Retina (tissue), 1 donor: ENCODE results near the gene SHISA5.

Experiments
- DNase-seq: peaks from one replicate; pipeline ENCODE4 v3.0.0-alpha.2; 2016

The SHISA5 gene

DNA sequence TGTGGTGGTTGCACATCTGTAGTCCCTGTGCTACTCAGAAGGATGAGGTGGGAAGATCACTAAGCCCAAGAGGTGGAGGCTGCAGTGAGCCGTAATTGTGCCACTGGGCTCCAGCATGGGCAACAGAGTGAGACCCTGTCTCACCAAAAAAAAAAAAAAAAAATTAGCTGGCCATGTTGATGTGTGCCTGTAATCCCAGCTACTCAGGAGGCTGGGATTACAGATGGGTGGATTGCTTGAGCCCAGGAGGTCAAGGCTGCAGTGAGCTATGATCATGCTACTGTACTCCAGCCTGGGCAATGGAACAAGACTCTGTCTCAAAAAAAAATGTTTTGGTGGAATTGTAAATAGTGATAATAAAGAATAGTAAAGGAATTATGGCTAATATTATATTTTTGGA lies 47.5 kb downstream of the SHISA5 start:
- no peak for DNase-seq

DNA sequence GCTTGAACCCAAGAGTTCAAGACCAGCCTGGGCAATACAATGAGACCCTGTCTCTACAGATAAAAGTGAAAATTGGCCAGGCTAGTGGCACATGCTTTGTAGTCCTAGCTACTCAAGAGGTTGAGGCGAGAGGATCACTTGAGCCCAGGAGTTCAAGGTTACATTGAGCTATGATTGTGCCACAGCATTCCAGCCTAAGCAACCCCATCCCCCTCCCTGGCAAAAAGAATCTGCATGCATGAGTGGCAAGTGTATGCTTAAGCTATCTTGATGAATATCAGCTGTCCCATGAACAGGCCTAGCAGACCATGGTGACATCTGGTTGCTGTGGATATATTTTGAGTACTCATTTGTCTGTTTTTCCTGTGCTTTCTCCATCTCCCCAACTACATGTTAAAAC lies 52.7 kb downstream of the SHISA5 start:
- no peak for DNase-seq

DNA sequence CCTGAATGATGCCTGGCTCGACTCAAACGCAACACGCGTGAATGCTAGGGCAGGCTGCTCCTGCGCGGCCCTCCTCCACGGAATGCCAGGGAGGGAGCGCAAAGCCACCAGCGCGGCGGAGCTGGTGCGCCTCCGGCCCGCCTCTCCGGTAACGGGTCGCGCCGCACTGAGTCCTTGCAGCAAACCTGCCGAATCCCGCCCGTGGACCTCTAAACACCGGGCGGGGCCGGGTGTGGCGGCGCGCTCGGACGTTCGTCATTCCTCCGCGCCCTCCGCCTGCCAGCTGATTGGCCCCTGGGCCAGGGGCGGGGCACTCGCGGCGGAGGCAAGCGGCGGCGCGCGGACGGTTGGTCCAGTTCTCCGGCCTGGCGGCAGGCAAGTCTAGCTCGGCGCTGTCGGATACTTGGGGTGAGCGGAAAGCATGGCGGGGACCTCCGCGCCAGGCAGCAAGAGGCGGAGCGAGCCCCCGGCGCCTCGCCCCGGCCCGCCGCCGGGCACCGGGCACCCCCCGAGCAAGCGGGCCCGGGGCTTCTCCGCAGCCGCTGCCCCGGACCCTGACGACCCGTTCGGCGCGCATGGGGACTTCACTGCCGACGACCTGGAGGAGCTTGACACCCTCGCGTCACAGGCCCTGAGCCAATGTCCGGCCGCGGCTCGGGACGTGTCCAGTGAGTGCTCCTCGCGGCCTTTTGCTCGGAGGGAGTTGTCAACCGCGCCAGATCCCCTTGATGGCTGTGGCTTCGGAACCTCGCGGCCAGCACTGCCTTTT lies 57.4 kb downstream of the SHISA5 start, which contains the start of gene ATRIP:
TSS of gene ATRIP (plus strand) at position 313 of the 769 bp plus-strand sequence. CDS start at position 422, 109 bp downstream.
- peak; percentile 96 for DNase-seq

DNA sequence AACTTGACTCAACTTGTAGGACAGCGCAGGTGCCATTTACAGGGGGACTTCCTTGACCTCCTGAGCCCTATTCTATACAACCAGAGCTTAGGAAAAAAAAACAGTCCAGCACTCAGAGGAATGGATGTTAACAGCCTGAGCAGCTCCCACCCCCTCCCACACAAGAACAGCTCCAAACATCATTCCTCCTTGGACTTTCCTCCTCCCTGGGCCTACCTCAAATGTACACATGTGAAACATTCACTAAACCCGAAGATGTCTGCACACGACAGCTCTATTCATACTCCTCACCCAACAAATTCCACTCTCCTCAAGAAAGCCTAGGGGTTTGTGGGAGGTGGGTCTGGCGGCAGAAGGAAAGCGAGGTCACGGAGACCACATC lies 57.9 kb downstream of the SHISA5 start:
- no peak for DNase-seq

DNA sequence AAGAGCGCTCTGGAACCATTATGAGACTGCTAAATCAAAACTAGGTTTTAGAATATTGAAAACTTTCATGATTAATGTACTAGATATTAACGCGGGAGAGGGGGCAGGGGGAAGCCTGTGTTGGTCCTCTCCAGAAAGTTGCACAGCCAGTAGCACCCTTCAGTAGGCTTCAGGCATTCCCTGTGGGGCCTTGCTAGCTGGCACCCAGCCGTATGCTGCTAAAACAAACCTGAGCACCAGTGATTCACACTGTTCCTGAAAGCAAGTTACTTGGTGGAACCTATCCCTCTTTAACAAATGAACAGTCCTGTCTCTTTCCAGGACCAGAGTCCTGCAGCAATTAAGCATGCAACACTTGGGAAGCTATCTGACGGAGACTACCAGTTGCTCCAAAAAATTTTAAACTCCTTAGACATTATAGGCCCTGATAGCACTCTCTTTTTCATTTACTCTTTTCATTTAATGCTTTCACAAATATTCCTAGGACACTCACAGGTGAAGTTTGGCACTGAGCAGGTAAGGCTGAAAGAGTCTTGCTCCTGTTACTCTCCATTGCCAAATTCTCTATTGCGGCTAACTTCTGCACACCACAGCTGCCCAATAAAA lies 58.6 kb downstream of the SHISA5 start:
- DNase-seq, result no peak

DNA sequence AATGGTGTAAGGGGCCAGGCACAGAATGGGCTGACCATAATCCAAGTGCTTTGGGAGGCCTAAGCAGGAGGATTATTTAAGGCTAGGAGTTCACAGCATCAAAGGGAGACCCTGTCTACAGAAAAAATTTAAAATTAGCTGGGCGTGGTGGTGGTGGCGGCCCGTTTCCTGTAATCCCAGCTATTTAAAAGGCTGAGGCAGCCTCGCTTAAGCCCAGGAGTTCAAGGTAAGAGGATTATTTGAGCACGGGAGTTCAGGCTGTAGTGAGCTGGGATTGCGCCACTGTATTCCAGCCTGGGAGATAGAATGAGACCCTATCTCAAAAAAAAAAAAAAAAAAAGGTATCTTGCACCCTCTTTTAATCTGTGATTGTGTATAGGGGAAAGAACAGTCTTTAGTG lies 62.0 kb downstream of the SHISA5 start:
- no peak for DNase-seq

DNA sequence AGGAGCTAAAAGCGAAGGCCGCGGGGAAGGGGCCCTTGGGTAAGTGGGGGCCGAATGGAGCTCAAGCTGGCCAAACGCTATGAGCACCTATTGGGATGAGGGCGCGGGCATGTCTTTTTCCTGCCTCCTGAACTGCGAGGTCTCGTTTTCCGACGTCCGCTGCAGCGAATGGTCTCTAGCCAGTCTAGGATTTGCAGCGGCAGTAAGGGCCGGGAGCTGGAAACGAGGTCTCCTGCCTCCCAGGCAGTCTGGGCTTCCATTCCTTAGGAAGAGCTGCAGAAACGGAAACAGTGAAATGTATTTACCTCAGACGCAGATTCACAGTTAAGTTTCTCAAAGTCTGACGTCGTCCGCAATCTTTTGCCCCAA lies 63.4 kb downstream of the SHISA5 start:
- no peak for DNase-seq

DNA sequence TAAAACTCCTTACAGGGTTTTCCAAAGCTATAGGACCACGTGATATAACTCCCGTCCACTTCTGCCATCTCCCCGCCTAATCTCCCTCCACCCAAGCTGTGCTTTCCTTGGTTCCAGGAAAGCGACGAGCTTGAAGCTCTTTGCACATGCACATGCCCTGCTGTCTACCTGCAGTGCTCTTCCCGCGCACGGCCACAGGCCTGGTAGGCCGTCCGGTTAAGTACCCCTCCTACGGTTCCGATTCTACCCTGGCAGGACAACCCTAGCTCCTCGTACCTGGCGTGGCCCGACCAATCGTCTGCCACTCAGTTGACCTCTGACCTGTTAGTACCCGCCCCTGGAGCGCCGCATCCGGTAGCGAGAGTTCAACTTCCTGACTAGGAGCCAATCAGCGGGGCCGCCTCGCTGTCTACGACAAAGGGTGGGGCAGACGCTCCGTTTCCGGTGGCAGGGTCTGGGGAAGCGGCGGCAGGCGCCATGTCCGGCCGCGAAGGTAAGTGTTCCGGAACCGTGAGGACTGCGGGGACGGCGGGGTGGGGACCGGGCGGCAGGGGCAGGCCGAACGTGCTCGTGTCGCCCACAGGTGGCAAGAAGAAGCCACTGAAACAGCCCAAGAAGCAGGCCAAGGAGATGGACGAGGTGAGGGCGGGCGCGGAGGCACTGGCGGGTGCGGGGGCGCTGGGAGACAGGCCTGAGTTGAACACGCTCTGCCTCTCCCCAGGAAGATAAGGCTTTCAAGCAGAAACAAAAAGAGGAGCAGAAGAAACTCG lies 64.0 kb downstream of the SHISA5 start, which contains the start of the genes CCDC51 and TMA7:
TSS of gene CCDC51 (minus strand) at position 300 of the 770 bp plus-strand sequence. CDS start 4,991 bp downstream, outside the sequence.
TSS of gene TMA7 (plus strand) at position 438 of the 770 bp plus-strand sequence. CDS start at position 478, 40 bp downstream.
- DNase-seq, result peak; percentile 96

DNA sequence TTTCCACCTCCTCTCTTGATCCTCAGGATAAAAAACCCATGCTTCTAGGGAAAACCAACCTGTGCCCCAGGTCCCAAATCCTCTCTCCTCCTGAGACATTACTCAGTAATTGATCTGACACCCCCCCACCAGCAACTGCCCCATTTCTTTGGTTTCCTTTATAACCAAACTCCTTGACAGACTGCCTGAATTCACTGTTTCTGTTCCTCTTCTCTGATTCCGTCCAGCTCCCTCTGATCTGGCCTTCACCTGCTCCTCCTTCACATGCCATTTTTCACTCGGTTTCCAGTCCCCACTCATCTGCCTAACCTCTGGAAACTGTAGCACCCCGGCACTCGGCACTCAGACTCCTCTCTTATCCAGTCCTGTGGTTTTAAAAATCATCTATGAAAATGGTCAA lies 66.2 kb downstream of the SHISA5 start:
- DNase-seq, result no peak

DNA sequence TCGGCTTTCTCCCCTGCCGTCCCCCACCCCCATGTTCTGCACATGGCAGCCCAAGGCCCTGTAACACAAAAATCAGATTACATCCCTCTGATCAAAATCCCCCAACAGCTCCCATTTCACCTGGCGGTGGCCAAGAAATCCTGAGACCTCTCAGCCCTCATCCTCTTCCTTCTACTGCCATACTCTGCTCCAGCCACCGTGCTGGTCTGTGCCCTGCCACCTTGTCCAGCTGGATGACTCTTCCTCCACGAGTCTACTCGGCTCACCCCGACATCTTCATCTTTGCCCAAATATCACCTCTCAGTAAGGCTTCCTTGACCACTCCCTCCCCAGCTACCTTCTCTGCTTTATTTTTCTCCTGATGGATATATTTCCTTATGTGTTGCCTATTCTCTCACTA lies 67.1 kb downstream of the SHISA5 start:
- no peak for DNase-seq

DNA sequence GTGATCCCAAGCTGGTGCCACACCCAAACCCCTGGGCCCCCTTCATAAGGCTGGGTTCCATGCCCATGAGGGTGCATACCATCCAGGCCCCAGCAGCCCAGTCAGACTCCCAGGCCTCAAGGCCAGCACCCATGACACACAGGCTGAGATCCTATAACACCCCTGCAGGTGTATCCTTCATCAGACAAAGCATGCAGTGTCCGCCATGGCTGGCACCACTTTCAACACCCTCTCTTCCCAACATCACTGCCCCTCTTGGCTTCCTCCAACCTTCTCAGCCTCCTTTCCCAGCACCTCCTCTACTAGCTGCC lies 67.5 kb downstream of the SHISA5 start:
- DNase-seq, result no peak

DNA sequence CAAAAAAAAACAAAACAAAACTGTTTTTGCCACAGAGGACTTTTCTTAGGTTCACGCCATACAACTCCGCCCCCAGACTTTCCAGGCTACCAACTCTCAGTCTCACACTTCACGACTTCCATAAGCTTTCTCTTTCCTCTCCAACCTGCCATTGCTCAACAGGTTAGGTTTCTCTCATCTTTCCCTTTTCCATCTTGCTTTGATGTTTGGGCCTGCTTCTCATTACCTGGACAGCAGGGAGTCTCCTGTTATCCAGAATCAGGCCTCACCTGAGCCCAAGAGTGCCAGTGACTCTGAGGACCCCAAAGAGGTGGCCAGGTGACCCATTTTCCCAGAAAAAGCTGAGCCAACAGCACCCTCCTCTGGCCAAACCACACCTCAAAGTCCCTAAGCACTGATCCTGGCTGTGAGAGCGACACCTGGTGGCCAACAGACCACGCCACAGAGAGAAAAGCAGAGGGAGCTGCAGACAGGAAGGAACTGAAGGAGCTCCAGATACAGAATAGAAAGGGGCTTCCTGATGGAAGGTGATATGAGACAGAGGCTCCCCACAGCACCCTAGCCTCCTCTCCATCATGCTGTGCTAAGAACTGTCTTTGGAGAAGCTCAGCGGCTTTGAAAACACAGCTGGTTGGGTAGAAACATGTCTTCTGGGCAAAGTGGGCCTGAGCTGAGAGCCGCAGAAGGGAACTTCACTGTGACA lies 68.0 kb downstream of the SHISA5 start:
- peak; percentile 87 for DNase-seq

DNA sequence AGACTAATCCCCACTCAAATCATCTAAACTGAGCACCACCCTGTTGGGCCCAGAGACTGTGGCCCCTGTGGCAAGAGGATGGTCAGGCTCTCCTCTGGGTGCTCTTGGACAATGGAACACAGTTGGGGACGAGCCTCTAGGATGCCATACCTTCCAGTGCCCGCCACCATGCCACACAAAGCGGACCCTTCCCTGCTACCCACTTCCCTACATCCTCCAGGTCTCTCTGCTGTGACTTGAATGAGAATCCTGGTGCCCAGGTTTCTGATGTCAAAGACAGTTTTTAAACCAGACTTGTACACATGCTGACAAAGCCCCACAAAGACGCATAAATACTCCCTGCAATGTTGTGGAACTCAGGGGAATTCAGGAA lies 68.8 kb downstream of the SHISA5 start:
- no peak for DNase-seq

DNA sequence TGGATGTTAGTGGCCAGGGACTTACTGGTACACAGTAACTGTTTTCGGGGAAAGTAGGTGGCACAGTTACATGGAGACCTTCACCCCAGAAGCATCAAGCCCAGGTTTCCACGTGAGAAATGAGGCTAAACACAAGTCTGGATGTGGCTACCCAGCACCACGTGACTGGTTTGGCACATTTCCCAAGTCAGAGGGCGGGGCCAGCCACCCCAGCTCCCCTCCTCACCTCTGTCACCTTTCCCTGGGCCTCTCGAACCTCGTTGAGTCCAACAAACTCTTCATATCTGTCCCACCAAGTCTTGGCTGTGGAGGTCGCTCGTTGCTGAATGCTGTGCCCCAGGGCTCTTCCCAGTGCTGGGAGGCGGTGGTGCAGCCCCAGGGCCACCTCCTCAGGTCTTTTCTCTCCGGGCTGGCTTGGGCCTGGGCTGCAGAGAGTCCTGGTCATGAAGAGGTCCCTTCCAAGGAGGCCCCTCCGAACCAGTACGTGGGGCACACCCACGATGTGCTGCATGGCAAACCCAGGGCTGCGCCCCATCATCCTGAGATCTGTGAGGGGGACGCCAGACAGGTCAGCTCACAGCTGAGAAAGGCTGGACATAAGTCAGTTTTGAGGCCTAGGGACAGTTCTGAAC lies 69.3 kb downstream of the SHISA5 start:
- no peak for DNase-seq

DNA sequence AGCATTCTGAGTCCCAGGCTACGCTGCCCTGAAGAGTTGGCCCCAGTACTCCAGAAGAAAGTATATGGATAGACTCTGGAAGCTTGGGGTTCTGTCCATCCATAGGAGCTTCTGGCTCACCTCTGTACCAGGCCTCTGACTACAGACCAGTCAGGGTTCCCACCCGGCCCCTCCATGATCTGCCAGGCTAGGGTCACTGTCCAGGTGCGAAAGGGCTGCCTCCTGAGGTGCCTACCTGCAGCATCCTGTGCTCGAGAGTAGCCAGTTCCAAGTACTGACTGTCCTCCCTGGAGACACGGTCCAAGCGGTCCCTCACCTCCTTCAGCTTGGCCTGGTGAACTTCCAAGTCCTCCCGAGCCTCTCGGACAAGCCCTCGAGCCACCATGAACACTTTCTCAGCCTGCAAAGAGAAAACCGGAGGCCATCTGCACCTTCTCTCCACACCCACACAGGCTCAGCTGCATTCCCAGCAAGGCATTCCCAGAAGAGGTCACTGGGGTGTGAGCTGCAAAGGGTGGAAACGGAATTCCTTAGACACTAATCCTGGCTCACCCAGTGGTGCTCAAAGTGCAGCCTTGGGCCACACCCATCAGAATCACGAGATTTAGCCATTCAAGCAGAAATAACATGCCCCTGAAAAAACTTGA lies 70.4 kb downstream of the SHISA5 start:
- DNase-seq, result no peak

DNA sequence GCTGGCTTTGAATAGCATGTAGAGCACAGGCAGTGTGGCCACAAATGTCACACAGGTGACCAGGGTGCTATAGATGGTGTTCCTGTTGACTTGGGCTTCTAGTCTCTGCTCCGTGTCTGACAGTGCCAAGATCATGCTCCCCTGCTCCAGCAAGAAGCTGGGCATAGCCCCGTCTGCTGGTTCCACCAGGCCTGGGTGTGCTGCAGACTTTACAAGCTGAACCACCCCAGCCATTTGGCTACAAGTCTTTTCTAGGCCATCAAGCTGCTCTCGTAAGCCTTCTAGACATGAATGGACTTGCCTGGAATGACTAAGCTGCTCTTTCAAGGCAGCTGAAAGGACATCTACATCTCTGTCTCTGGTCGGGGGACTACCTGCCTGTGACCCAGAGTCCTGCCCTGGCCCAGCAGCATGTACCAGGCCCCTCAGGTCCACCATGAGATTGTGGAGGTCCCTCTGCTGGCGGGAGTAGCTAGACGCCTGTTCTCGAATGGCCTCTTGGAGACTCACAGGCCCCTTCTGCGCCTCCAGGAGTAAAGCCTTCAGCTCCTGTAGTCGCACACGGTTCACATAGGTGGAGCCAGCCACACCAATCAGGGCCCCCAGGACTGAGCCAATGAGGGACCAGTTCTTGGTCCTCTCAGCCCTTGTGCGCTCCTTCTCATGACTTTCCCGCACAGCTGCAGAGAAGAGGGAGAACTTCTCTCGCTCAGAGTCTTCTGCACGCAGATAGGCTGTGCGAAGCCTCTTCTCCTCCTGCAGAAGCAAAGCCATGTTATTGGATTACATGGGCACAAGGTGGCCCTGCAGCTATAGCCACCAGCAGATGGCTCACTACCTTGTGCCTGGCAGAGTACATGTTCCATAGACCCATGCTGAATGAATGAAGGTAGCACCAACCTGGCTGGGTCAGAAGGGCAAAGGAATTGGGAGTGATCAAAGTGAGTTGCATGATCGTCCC lies 71.3 kb downstream of the SHISA5 start:
- no peak for DNase-seq

DNA sequence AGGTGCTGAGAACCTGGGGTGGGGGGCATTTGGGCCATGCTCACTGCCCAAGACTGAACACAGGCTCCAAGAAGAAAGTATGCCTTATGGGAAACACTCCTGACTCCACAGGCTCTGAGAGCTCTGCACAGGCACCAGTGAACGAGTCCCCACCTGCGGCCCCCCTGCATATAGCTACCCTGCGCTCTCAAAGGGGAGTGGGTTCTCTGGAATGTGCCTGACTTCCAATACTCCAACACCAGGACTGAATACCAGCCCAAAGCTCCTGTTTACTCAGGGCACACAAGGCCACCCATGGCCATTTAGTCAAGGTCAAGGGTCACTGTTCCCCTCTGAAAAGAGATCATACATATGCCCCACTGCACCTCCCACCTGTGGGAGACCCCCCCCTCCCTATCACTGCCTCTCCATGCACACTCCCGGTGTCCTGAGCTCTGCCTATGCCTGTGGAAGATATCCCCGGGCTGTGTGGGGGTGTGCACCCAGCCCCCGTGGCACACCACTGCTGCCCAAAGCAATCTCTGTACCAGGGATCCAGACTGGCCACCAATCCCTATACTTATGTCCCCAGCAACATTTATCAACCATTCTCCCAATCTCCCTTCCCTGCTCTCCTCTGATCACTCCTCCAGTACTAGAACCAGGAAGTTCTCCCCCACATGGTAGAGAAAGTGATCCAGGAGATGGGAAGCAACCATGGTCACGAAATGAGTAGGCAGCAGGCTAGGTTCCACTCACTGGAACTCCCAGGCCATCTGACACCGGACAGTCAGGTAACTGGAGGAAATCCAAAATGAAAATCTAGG lies 72.5 kb downstream of the SHISA5 start:
- DNase-seq, result no peak

DNA sequence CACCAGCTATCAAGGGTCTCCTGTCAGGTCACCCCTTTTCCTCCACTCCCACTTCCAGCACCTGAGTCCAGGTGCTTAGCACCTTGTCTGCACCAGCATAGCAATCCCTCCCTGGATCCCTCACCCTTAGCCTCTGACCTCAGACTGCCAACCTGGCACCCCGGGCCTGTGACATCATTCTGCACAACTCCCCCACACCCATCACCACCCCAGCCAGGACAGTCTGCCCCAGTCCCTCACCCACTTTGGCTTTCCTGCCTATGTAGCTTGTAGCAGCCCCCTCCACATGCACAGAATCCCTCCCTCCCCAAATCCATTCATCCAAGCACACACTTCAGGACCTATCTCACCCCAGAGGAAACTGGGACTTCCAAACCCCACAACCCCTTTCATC lies 73.3 kb downstream of the SHISA5 start:
- no peak for DNase-seq

DNA sequence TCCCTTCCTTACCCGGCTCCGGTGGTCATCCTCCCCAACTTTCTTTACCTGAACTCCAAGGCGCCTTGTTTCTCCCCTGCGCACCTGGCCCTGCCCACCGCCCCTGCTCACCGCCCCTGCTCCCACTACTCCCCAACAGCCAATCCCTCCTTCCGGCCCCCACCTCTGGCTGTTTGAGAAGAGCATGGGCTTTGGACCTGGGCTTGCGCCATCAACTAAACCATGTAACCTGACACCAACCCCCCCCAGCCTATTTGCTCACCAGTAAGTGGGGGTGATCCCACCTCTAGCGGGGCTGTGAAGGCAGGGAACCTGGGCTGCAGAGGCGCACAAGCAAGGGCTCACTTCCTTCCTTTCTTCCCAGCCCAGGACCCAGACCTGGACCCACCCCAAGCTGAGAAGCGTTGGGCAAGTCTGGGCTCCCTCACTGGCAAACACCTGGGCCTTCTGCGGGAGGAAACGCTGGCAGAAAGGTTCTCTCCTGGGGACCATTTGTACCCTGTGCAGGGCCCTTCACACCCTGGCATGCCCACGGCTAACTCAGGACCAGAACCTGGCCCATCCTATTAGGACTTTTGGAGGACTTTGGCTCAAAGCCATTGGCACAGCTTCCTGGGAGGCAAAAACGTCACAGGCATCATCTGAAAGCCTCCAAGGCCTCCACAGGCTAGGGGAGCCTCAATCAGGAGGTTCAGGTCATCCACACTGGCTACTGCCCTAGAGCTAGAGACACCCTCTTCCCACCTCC lies 73.8 kb downstream of the SHISA5 start, which contains the start of gene PLXNB1:
TSS of gene PLXNB1 (minus strand) at position 127 of the 748 bp plus-strand sequence. CDS start 5,475 bp downstream, outside the sequence.
- no peak for DNase-seq
